ENCODE data around the gene CA7.
"Not testable (repeated sequence)": the region's sequence is repeated elsewhere in the genome, so short reads cannot be mapped to it uniquely, and the experiment has no call there.

The CA7 gene

GRCh38 chr16:66874079-66874775 lies 30.0 kb downstream of the CA7 start:
- DNase-seq: no peak

DNA sequence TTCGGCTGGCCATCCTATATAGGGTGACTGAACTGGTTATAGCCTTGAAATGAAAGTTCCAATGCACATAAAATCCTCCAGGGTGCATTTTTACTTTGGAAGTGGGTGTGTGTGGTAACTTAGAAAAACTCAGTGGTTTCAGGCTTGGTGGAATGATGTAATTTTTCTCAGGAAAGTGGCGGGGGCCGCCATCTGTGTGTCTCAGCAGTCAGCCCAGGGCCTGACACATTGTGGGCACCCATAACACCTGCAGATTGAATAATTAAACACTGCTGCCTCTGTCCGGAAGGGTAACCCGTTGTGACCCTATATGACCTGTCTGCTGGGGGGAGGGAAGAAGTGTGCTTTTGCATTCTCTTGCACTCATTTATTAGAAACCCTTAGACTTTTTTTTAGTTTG lies 33.9 kb downstream of the CA7 start:
- DNase-seq: no peak

DNA sequence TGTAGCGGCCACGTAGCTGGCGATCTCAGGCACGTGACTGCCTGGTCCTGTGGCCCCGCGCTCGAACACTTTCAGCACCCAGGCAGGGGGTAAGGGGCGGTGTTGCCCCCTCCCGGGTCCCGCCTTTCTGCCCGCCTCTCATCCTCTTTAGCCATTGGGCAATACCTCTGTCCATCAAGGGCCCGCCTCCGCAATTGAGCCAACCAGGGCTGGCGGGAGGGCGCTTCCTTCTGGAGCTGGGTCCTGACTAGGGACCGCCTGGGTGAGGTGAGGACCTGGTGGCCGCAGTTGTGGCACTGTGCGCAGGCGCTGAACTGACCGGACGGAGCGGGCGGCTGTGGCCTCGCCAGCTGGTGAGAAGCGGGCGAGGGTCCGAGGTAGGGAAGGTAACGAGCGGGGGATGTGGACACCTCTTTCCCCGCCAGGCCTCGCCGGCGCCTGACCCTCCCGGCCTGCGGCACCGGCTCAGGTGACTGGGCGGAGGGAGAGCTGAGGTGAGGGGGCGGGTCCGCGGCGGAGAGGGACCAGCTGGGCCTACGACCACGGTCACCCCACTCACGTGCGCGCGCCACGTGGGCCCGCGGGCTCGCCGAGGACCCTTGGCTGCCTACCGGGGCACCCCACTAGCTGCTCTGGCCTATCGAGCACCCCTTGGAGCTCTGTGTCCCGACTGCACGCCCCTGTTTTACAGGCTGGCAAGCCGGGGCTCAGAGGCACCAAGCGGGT lies 36.2 kb downstream of the CA7 start, which contains the start of gene PDP2:
TSS of gene PDP2 (plus strand) at position 228 of the 726 bp plus-strand sequence. CDS start 3,770 bp downstream, outside the sequence.
- peak; percentile 95 for DNase-seq

DNA sequence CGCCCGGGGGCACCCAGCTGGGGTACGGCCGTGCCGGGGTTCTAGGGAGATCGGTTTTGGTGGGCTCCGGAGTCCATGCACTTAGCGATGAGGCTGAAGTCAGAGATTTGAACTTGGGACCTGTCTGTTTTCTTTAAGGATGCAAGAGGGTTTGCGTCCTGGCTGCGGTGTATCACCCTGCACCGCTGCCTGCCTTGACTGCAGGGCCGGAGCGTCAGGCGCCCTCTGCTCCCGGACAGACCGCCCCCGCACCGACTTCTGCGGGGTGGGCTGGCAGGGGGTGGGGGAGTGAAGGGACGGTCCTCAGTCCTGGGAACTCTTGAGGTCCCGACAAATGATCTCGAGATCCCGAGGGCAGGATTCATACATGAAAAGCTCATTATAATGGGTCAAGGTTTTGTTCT lies 36.8 kb downstream of the CA7 start:
- no peak for DNase-seq

GRCh38 chr16:66881560-66881959 lies 37.3 kb downstream of the CA7 start:
- DNase-seq: no peak

GRCh38 chr16:66881964-66882508 lies 37.8 kb downstream of the CA7 start:
- no peak for DNase-seq

DNA sequence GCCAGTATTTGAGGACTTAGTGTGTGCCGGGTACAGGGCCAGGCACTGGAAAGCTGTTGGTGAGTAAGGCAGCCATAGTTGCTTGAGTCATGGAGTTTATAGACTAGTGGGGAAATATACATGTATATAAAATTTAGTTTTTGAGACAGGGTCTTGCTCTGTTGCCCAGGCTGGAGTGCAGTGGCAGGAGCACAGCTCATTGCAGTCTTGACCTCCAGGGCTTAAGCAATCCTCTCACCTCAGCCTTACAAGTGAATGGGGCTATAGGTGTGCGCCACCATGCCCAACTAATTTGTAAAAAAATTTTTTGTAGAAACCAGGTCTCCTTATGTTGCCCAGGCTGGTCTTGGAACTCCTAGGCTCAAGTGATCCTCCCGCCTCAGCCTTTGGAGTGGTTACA lies 38.5 kb downstream of the CA7 start:
- no peak for DNase-seq

DNA sequence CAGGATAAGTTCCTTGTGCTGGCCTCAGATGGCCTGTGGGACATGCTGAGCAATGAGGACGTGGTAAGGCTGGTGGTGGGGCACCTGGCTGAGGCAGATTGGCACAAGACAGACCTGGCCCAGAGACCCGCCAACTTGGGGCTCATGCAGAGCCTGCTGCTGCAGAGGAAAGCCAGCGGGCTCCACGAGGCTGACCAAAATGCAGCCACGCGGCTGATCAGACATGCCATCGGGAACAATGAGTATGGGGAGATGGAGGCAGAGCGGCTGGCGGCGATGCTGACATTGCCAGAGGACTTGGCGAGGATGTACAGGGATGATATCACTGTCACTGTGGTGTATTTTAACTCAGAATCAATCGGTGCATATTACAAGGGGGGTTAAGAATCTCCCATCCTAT lies 41.3 kb downstream of the CA7 start:
- DNase-seq: no peak

- no peak for DNase-seq
These were observed 42.1 kb downstream of the CA7 start for GRCh38 chr16:66886321-66886720.

DNA sequence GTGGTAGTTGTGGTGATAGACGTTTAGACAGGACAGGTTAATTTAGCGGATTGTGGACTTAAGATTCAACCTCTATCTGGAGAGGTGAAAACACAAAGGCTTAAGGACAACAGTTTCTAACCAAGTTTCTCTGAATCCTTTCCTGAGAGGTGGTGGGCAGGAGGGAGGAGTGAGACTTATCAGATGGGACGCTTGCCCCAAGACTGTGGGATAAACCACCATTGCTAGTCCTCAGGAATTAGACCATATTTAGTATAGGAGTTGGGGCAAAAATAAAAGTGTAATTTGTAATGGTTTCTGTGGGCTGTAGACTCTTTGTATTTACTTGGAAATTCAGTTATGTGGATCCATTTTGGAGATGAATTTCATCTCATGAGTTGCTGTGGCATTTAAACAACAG lies 42.7 kb downstream of the CA7 start:
- DNase-seq: no peak

DNA sequence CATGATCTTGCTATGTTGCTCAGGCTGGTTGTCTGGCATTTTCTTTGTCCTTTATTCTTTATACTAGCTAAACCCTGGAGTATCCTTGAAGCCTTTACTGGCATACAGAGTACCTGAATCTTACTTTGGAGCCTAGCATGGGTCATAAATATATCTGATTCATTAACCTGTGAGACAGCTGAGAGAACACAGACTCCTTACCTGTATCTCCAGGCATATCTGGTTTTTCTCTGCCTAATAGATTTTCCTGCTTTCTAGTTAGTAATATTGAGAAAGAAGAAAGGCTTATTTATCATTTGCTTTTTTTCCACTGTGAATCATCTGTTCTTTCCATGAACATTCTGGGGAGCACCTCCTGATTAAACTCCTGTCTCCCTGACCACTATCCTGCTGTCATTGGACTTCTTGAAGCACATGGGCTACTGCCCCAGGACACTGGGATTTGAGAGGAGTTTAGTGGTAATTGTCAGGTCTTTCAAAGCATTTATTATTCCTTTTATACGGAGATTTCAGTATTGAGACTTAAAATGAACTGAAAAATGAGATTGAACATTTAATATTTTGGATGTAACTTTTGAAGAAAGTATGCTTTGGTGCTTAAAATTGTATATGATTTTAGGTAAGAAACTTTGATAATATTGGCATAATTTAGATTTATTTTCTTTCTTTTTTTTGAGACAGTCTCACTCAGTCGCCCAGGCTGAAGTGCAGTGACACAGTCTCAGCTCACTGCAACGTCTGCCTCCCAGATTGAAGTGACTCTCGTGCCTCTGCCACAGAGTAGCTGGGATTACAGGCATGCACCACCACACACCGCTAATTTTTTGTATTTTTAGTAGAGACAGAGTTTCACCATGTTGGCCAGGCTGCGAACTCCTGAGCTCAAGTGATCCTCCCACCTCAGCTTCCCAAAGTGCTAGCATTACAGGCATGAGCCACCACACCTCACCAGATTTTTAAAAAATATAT lies 44.7 kb downstream of the CA7 start:
- no peak for DNase-seq

DNA sequence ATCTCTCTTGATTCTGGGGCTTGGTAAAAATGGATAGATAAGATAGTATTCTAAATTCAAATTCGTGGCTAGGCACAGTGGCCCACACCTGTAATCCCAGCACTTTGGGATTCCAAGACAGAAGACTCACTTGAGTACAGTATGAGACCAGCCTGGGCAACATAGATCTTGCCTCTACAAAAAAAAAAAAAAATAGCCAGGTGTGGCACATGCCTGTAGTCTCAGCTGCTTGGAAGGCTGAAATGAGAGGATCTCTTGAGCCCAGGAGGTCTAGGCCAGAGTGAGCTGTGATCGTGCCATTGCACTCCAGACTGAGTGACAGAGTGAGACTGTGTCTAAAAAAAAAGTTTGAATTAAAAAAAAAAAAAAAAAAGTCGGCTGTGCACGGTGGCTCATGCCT lies 45.4 kb downstream of the CA7 start:
- DNase-seq: no peak

DNA sequence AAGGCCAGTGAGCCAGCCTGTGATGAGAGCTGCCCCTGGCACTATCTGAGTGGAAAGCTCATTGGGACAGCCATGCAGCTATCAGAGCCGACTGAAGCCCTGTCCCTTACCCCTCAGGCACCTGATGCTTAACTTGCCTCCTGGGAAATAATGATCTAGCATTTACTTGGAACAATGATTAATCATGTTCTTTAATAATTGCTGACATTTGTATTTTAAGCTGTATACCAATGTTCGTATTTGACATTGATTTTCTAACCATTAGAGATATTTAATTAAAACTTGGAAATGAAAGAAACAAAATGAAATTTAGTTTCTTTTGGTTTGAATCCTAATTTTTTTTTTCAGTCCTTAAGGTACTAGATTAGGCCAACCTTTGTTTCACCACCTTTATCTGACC lies 46.6 kb downstream of the CA7 start:
- no peak for DNase-seq

GRCh38 chr16:66891360-66891759 lies 47.1 kb downstream of the CA7 start:
- DNase-seq: no peak

DNA sequence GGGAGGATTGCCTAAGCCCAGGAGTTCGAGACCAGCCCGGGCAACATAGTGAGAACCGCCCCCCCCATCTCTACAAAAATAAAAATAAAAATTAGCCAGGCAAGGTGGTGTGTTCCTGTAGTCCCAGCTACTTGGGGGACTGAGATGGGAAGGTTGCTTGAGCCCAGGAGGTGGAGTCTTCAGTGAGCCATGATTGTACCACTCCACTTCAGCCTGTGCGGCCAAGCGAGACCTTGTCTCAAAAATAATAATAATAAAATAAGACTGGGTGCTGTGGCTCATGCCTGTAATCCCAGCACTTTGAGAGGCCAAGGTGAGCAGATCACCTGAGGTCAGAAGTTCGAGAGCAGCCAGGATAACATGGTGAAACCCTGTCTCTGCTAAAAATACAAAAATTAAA lies 47.6 kb downstream of the CA7 start:
- no peak for DNase-seq

GRCh38 chr16:66894055-66894454 lies 49.8 kb downstream of the CA7 start:
- DNase-seq: no peak

- peak; percentile 77 for DNase-seq
These were observed 50.9 kb downstream of the CA7 start for GRCh38 chr16:66894948-66895688.

- DNase-seq: no peak
These were observed 51.4 kb downstream of the CA7 start for GRCh38 chr16:66895689-66895979.

GRCh38 chr16:66895999-66896398 lies 51.8 kb downstream of the CA7 start:
- DNase-seq: no peak

DNA sequence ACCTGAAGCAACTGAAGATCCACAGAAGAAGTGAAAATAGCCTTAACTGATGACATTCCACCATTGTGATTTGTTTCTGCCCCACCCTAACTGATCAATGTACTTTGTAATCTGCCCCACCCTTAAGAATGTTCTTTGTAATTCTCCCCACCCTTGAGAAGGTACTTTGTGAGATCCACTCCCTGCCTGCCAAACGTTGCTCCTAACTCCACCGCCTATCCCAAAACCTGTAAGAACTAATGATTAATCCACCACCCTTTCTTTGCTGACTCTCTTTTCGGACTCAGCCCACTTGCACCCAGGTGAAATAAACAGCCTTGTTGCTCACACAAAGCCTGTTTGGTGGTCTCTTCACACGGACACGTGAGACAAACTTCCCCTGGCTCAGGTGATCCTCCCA lies 52.5 kb downstream of the CA7 start:
- DNase-seq: not testable (repeated sequence)

DNA sequence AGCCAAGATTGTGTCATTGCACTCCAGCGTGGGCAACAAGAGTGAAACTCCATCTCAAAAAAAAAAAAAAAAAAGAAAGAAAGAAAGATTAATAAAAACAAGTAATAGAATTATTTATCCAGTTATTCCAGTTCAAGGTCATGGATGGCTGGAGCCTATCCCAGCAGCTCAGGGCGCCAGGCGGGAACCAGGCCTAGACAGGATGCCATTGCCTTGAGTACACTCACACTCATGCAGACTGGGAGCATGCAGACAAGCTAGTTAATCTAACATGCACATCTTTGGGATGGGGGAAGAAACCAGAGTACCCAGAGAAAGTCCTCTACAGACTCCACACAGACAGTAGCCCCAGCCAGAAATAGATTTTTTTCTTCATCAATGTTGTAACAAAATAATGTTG lies 54.0 kb downstream of the CA7 start:
- no peak for DNase-seq

DNA sequence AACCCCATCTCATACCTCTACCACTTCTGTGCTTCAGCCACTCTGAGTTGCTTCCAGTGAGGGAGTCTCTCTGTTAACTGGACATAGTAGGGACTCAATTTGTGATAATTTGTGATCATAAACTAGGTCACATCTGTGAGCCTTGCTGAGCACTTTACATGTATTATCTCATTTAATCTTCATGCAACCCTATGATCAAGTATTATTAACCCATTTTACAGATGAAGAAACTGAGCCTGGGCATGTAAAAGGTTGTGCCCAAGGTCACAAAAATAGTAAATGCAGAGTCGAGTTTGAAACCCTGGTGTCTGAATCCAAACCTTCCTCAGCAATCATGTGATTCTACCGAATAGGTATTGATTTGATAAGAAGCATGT lies 54.7 kb downstream of the CA7 start:
- DNase-seq: no peak

Data from femur (tissue), 1 donor.